Dermis blood vessel endothelial cell (primary cell): ENCODE measurements around the gene RASA4. TPM values are rescaled to one million over a fixed set of nuclear protein-coding genes. Genes with fewer than 3 reads are reported as not detected.
A peak's percentile ranks its signal among the peaks of the same experiment; 100 is the strongest.
"Not testable (repeated sequence)": the region's sequence is repeated elsewhere in the genome, so short reads cannot be mapped to it uniquely, and the experiment has no call there.

Experiments
- DNase-seq: peaks from one replicate; pipeline ENCODE4 v3.0.0; 2010
- total RNA-seq: library from RNA; depleted of rRNA; stranded (reverse); fragments of >200 nt; gene quantifications from 2 replicates; pipeline ENCODE4 v1.2.3, GENCODE V29; 2014

The RASA4 gene
- total RNA-seq, result 30.4 and 38.3 TPM in 2 replicates

DNA sequence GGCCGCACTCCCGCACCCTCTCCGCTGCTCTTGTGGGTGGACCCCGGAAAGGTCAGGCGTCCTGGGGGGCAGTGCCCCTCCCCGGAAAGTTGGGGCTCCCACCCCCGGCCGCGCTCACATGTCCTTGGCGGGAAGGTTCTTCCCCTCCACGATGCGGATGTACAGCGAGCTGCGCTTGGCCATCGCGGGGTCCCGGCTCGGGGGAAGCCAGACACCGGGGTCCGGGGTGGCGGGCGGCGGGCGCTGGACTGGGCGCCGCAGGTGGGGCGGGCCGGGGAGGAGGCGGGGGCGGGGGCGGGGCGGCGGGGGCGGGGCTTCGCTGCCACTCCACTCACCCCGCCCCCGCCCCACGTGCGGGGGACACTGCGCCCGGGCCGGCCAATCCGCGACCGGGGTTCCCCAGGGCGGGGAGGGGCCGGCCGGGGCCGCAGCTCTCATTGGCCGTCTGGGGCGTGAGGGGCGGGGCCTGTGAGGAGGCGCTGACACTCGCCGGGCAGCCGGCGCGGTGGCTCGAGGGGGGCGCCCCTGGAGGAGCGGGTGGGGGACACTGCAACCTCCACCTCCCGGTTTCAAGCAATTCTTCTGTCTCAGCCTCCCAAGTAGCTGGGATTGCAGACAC, at the start of gene RASA4:
RASA4 (minus strand) TSS at position 250 of the 619 bp plus-strand sequence; CDS start at position 183, 67 bp downstream.
- peak; percentile 1 for DNase-seq

DNA sequence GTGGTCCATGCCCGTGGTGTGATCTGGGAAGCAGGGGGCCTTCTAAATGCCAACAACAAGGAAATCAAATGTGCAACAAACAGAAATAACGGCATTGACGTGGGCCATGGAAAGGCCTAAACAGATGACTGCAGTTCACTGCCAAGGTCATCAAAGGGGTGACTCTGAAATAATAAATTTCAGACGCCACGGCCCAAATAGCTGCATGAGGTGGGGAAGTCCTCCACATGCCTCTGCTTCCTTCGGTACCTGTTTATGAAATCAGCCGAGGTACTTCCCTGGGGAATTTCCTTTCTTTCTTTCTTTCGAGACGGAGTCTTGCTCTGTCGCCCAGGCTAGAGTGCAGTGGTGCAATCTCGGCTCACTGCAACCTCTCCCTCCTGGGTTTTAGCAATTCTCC, 48.2 kb upstream of the RASA4 start:
- not testable (repeated sequence) for DNase-seq

GRCh38 chr7:102649924-102650323, 33.4 kb upstream of the RASA4 start, which contains the start of gene SPDYE2B:
SPDYE2B (plus strand) TSS chr7:102650319; CDS start chr7:102652349, 2,030 bp downstream.
- DNase-seq, result not testable (repeated sequence)

DNA sequence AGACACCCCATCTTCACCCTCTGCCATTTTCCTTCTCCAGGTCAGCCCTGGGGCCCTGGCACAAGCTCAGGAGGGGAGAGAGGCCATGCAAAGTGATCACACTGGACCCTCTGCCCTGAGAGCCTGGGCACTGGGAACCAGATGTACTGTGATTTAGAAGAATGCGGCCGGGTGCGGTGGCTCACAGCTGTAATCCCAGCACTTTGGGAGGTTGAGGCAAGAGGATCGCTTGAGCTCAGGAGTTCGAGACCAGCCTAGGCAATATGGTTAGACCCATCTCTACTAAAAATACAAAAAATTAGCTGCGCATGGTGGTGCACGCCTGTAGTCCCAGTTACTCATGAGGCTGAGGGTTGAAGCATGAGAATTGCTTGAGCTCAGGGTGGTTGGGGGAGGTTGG, 31.3 kb upstream of the RASA4 start:
- not testable (repeated sequence) for DNase-seq

DNA sequence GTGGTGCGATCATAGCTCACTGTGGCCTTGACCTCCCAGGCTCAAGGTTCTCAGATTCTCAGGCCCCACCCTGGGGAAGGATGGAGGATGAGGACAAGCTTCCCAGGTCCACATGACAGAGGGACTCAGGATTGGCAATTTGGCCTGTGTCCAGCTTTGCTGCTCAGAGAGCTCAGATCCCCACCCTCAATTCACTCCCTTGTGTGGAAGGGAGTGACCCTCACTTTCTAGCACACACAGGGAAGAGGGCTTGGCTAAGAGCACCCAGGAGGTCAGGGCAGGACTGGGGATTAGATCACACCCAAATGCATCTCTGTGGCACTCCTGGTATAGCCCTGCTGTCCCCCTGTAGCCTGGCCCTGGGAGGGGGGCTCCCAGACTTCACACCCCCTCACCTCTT, 26.8 kb upstream of the RASA4 start:
- not testable (repeated sequence) for DNase-seq

- DNase-seq, result not testable (repeated sequence)
Measured at GRCh38 chr7:102642691-102643090, 26.1 kb upstream of the RASA4 start, which contains the start of gene UPK3BL1. UPK3BL1 (minus strand) TSS chr7:102642791; CDS start chr7:102642741, 50 bp downstream.

DNA sequence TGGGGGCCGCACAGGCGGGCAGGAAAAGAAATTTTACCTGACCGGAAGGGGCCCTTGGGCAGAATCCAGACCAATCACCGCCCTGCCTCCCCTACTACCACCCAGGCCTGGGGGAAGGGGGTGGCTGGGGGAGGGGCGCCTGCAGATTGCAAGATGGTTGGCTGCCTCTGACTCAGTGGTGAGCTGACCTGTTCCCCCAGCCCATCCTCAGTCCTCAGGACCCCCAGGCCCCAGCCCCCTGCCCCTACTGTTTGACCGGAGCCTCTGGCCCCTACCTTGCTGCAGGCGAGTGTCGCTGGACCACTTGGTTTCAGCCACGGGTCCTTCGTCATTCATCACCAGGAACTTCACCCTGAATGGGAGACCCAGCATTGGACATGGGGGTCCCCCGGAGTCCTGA, 22.3 kb upstream of the RASA4 start:
- peak; percentile 0 for DNase-seq

DNA sequence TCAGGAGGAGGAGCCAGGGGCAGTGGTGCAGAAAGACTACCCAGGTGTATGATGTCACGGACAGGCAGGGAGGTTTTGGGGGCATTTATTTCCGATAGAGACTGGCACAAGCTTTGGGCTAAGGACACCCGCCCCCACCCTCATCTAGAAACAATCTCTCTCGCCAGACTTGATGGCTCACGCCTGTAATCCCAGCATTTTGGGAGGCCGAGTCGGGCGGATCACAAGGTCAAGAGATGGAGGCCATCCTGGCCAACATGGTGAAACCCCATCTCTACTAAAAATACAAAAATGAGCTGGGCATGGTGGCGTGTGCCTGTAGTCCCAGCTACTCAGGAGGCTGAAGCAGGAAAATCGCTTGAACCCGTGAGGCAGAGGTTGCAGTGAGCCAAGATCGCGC, 20.4 kb upstream of the RASA4 start:
- not testable (repeated sequence) for DNase-seq

DNA sequence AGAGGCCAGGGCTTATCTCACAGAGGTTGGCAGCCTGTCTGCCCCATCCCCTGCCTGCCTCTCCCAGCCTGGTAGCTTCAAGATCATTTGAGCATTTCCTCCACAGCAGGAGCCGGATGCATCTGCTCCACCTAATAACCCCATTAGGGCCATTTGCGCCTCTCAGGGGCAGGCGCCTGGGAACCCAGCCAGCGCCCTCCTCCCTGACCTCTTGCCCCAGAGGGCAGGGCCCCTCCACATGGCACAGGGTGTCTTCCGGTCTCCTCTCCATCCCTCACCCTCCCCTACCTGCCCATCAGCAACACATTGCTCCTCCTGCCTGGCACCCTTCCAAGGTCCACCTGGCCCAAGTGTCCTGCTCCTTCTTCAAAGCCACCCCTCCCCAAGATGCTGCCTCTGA, 18.8 kb upstream of the RASA4 start:
- not testable (repeated sequence) for DNase-seq

- not testable (repeated sequence) for DNase-seq
Measured at GRCh38 chr7:102634299-102634698, 17.7 kb upstream of the RASA4 start.

- DNase-seq, result not testable (repeated sequence)
Measured at GRCh38 chr7:102630622-102631021, 14.1 kb upstream of the RASA4 start.

DNA sequence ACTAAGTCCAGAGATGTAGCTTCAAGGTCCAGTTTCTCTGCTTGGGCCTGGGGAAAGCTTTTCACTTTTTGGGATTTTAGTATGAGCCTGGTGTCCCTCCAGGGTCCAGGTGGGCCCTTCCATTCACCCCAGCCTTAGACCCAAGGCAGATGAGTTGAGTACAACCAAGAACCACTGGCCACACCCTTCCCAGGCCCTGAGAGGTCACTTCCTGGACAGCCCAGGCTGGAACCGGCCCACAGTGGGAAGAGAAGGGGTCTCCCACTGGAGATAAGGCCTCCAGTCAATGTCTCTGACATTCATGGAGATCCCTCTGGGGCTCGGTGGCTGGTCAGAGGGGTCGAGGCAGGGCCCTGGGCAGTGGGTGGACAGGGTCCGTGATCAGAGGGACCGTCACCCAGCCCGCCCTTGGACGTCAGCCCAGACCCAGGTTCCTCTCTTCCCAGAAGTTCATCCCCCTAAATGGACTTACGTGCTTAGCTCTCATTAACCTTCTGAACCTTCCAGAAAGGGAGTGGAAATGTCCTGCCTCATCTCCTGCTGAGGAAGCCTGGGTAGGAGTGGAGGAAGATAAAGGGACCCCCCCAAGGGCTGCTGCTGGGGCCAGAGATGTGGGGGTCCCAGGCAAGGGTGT, 10.8 kb upstream of the RASA4 start:
- not testable (repeated sequence) for DNase-seq

DNA sequence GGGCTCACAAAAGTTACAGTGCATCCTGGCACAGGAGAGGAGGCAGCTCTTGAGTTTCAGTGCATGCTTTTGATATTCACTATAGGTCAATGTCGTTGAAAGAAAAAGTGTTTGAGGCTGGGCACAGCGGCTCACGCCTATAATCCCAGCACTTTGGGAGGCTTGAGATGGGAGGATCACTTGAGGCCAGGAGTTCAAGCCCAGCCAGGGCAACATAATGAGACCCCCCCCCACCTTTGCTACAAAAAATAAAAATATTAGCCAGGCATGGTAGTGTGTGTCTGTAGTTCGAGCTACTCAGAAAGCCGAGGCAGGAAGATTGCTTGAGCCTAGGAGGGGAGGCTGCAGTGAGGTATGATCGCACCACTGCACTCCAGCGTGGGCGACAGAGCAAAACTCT, 1.6 kb upstream of the RASA4 start:
- peak; percentile 0 for DNase-seq

DNA sequence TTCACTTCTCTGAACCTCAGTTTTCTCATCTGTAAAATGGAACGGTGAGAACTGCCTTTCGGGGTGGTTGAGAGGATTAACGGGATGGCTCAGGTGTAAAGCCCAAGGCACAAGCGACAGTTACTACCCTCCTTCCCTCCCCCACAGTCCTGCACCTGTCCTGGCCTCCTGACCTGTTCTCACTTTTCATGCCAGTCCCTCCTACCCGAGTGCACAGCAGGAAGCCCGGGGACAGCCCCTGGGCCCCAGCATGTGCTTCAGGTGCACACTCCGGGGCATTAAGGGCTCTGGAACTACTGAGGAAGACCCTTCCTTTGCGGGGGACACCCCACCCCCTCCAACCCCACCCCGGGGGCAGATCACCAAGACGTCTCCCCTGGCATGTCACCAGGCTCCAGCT, 626 bp downstream of the RASA4 start:
- DNase-seq, result not testable (repeated sequence)

- DNase-seq, result not testable (repeated sequence)
Measured at GRCh38 chr7:102614873-102615272, 1.7 kb downstream of the RASA4 start.

DNA sequence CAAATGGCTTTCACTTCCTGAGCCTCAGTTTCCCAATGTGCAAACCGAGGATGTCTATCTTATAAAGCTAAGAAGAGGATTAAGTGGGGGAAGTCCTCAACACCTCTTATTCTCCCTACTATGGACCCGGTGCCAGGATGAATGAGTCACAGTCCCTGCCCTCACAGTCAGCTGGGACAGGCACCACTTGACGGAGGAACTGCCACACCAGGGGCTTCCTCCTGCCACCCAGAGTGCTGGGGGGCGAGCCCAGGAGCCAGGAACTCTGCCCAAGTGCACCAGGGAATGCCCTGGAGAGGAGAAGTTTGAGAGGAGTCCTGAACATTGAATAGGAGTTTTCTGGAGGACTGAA, 2.2 kb downstream of the RASA4 start:
- not testable (repeated sequence) for DNase-seq

- DNase-seq, result not testable (repeated sequence)
Measured at GRCh38 chr7:102613575-102614345, 2.8 kb downstream of the RASA4 start.

GRCh38 chr7:102611675-102612325, 4.8 kb downstream of the RASA4 start:
- DNase-seq, result not testable (repeated sequence)

GRCh38 chr7:102611013-102611674, 5.4 kb downstream of the RASA4 start:
- not testable (repeated sequence) for DNase-seq

GRCh38 chr7:102610441-102610840, 6.1 kb downstream of the RASA4 start:
- not testable (repeated sequence) for DNase-seq

DNA sequence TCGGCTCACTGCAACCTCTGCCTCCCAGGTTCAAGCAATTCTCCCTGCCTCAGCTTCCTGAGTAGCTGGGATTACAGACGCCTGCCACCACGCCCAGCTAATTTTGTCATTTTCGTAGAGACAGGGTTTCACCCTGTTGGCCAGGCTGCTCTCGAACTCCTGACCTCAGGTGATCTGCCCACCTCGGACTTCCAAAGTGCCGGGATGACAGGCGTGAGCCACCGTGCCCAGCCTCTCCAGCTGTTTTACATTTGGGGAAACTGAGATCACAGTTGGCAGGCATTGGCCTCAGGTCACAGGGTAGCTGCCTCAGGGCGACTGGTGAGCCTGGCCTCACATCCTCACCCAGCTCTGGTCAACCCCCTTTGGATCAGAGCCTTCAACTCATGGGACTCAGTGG, 6.8 kb downstream of the RASA4 start:
- not testable (repeated sequence) for DNase-seq

GRCh38 chr7:102606848-102607247, 9.7 kb downstream of the RASA4 start:
- DNase-seq, result not testable (repeated sequence)
